SK-N-SH (cell line): ENCODE data around the gene APLP2. TPM values are rescaled to one million over a fixed set of nuclear protein-coding genes. Genes with fewer than 3 reads are reported as not detected.

Experiments used
- CTCF ChIA-PET: fragments of 300-600, 350-600 bp; formaldehyde crosslinking; extraction: SDS; loops from one replicate; lab custom pipeline; 2021; lab: Yijun Ruan, JAX
- POLR2A ChIA-PET: fragments of 350-600 bp; sonication (Branson Sonifier 250); formaldehyde crosslinking; extraction: SDS; loops from one replicate; lab custom pipeline; 2020; ENCODE audit warnings: antibody characterized with exemption, inconsistent platforms; lab: Yijun Ruan, JAX
- DNase-seq: peaks from one replicate; pipeline ENCODE4 v3.0.0; 2012
- H2AFZ ChIP-seq: fragments of 200-600 bp; sonication (generic); 2 replicates; pipeline ENCODE4 v1.8.1; 2016; ENCODE audit warnings: antibody characterized with exemption, mild to moderate bottlenecking, low read depth
- H3F3A ChIP-seq: fragments of 200-600 bp; sonication (generic); replicated peaks from 2 replicates; pipeline ENCODE3; 2016; ENCODE audit warnings: antibody characterized with exemption, mild to moderate bottlenecking; ENCODE audit not compliant: insufficient read depth
- H3K27ac ChIP-seq, 2 experiments: fragments of 200-500 bp in 1 of 2; fragments of 200-600 bp in 1 of 2; sonication (Bioruptor generic) in 1 of 2; sonication (generic), shearing (Covaris generic) in 1 of 2; 2 replicates each; pipeline versions ENCODE4 v1.5.1 to v1.6.1; 2014 to 2016; ENCODE audit warnings: low read depth in 2 of 2, inconsistent platforms in 1 of 2, low read length in 1 of 2, mild to moderate bottlenecking in 1 of 2, mixed read lengths in 1 of 2
- H3K27me3 ChIP-seq: fragments of 200-600 bp; sonication (generic), shearing (Covaris generic); 2 replicates; pipeline ENCODE4 v1.6.1; 2016; ENCODE audit warnings: mixed run types; ENCODE audit not compliant: insufficient read depth
- H3K36me3 ChIP-seq, 2 experiments: fragments of 200-500 bp in 1 of 2; fragments of 200-600 bp in 1 of 2; sonication (Bioruptor generic) in 1 of 2; sonication (generic) in 1 of 2; replicated peaks in 1 of 2; 2 replicates each; pipeline versions ENCODE3 to v1.5.1; 2014 to 2016; ENCODE audit warnings: low read length in 1 of 2, mild to moderate bottlenecking in 1 of 2; ENCODE audit not compliant: insufficient read depth in 2 of 2, control insufficient read depth in 1 of 2
- H3K4me1 ChIP-seq, 2 experiments: fragments of 200-500 bp in 1 of 2; fragments of 200-600 bp in 1 of 2; sonication (Bioruptor generic) in 1 of 2; sonication (generic), shearing (Covaris generic) in 1 of 2; 2 replicates each; pipeline versions ENCODE4 v1.5.1 to v1.6.1; 2014 to 2016; ENCODE audit warnings: low read depth in 1 of 2, low read length in 1 of 2, mixed run types in 1 of 2; ENCODE audit not compliant: insufficient read depth in 2 of 2, control insufficient read depth in 1 of 2
- H3K4me2 ChIP-seq: fragments of 200-600 bp; sonication (generic), shearing (Covaris generic); 2 replicates; pipeline ENCODE4 v1.6.1; 2017; ENCODE audit warnings: mixed run types
- H3K4me3 ChIP-seq, 2 experiments: fragments of 200-500 bp in 1 of 2; fragments of 200-600 bp in 1 of 2; sonication (Bioruptor generic) in 1 of 2; sonication (generic), shearing (Covaris generic) in 1 of 2; 2 replicates each; pipeline versions ENCODE4 v1.5.1 to v1.8.1; 2014 to 2016; ENCODE audit warnings: low read depth in 2 of 2, inconsistent platforms in 1 of 2, low read length in 1 of 2, mild to moderate bottlenecking in 1 of 2, mixed read lengths in 1 of 2, moderate library complexity in 1 of 2
- H3K79me2 ChIP-seq: fragments of 200-600 bp; sonication (generic); 2 replicates; pipeline ENCODE4 v1.8.1; 2017; ENCODE audit warnings: mild to moderate bottlenecking; ENCODE audit not compliant: insufficient read depth
- H3K9ac ChIP-seq: fragments of 200-600 bp; sonication (generic); 2 replicates; pipeline ENCODE4 v1.6.1; 2017; ENCODE audit warnings: mixed run types
- H3K9me2 ChIP-seq: fragments of 200-600 bp; sonication (generic); 2 replicates; pipeline ENCODE4 v1.6.1; 2017; ENCODE audit warnings: mixed run types
- H3K9me3 ChIP-seq: fragments of 200-600 bp; sonication (generic); 2 replicates; pipeline ENCODE4 v1.6.1; 2017; ENCODE audit warnings: mixed run types, mild to moderate bottlenecking, moderate library complexity
- H4K20me1 ChIP-seq: fragments of 200-600 bp; sonication (generic); 2 replicates; pipeline ENCODE4 v1.6.1; 2017; ENCODE audit warnings: mild to moderate bottlenecking, mixed run types; ENCODE audit not compliant: insufficient read depth
- CHD2 ChIP-seq: fragments of 150-350 bp; IDR thresholded peaks from 2 replicates; pipeline ENCODE4 v1.6.1; 2018; ENCODE audit warnings: low read length; ENCODE audit not compliant: partially characterized antibody
- EP300 ChIP-seq, 2 experiments: IDR thresholded peaks; 2 replicates each; pipeline versions ENCODE4 v1.4.0 to v1.6.1; 2012; ENCODE audit warnings: borderline replicate concordance in 1 of 2, low read depth in 1 of 2, low read length in 1 of 2
- EZH2phosphoT487 ChIP-seq: fragments of 200-600 bp; sonication (generic); IDR thresholded peaks from 2 replicates; pipeline ENCODE4 v1.6.1; 2017; ENCODE audit warnings: low read depth, mixed run types, mild to moderate bottlenecking, antibody characterized with exemption, moderate library complexity, borderline replicate concordance
- FOSL2 ChIP-seq: IDR thresholded peaks from 2 replicates; pipeline ENCODE4 v1.4.0; 2012; ENCODE audit warnings: low read depth, mild to moderate bottlenecking, moderate library complexity, borderline replicate concordance
- FOXJ3 ChIP-seq: sonication (generic); formaldehyde crosslinking; IDR thresholded peaks from 2 replicates; pipeline ENCODE4 v1.5.1; 2020; ENCODE audit warnings: mild to moderate bottlenecking, missing genetic modification reagents
- GATA2 ChIP-seq: sonication (generic); formaldehyde crosslinking; IDR thresholded peaks from 2 replicates; pipeline ENCODE4 v1.5.0; 2020; ENCODE audit warnings: mild to moderate bottlenecking, missing genetic modification reagents
- MXI1 ChIP-seq: IDR thresholded peaks from 2 replicates; pipeline ENCODE4 v1.6.1; 2012; ENCODE audit warnings: mild to moderate bottlenecking, low read depth, low read length, improper control_type of control experiment
- NFIC ChIP-seq: IDR thresholded peaks from 2 replicates; pipeline ENCODE4 v1.4.0; 2012; ENCODE audit warnings: borderline replicate concordance
- PBX3 ChIP-seq: IDR thresholded peaks from 2 replicates; pipeline ENCODE4; 2012
- RFX5 ChIP-seq: IDR thresholded peaks from 2 replicates; pipeline ENCODE4 v1.6.1; 2012; ENCODE audit warnings: mild to moderate bottlenecking, improper control_type of control experiment, low read length
- SMC3 ChIP-seq: IDR thresholded peaks from 2 replicates; pipeline ENCODE4 v1.6.1; 2012; ENCODE audit warnings: low read depth, low read length, improper control_type of control experiment
- TAF1 ChIP-seq: IDR thresholded peaks from 2 replicates; pipeline ENCODE4 v1.6.1; 2012; ENCODE audit warnings: low read depth, mild to moderate bottlenecking, low read length, moderate library complexity, borderline replicate concordance
- TCF12 ChIP-seq: IDR thresholded peaks from 2 replicates; pipeline ENCODE4 v1.4.0; 2012
- ZBTB33 ChIP-seq: IDR thresholded peaks from 2 replicates; pipeline ENCODE4 v1.4.0; 2012; ENCODE audit warnings: low read depth, borderline replicate concordance
- WGBS: methylation state at CpG from one replicate; pipeline ENCODE4 v1.1.6; 2017; ENCODE audit warnings: low lambda C conversion rate; 5-methylcytosine and 5-hydroxymethylcytosine counted together
- polyA plus RNA-seq, 3 experiments: library from polyadenylated mRNA; depleted of rRNA; stranded (reverse); fragments of >200 nt; gene quantifications; 2 replicates each; pipeline ENCODE4 v1.2.3, GENCODE V29; 2012
- TF ChIP-seq, protein P1 (sequence below): IDR thresholded peaks from 2 replicates; pipeline ENCODE4 v1.4.0; 2012; ENCODE audit warnings: low read depth, borderline replicate concordance
- TF ChIP-seq, protein P2 (sequence below): fragments of 150-350 bp; IDR thresholded peaks from 2 replicates; pipeline ENCODE4 v1.6.1; 2017; ENCODE audit warnings: antibody characterized with exemption, low read length, low read depth, borderline replicate concordance
- TF ChIP-seq, protein P3 (sequence below): IDR thresholded peaks from 2 replicates; pipeline ENCODE4 v1.4.0; 2012; ENCODE audit warnings: low read depth

Gene APLP2
- polyA plus RNA-seq, 1 of the 3 experiments (the other 2 are of a cell fraction): 424 TPM

DNA sequence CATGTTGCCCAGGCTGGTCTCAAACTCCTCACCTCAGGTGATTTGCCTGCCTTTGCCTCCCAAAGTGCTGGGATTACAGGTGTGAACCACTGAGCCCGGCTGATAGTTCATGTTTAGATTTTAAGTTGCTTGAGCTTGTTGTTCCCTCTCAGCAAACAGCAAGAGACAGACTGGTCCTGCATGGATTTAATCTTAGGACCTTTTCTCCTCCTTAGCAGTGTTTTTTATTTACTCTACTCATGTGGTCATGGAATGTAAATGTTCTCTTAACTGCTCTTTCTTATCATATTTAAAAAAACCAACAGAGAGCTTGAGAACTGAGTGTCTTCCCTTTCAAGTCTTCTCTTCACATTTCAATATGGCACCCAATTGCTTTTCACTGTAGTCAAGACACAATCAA lies 44.3 kb upstream of the APLP2 start:
- DNase-seq: no peak
- Histone ChIP-seq H3K4me1 (peaks cover 0 to 16% of the 10 kb centered on the region in 2 experiments; a peak in 2 of 4 replicates), H3K27ac (peak overlapping the region in 1 of 2 experiments; percentile 75; a peak in 1 of 4 replicates), H3K79me2 (no peaks in the 10 kb centered on the region), H3F3A (peaks cover 30% of the 10 kb centered on the region), H2AFZ (peak overlapping the region; percentile 30; the same call in 1 of the 2 replicates), H3K4me2 (no peak overlapping the region), H3K4me3 (no peak overlapping the region), H3K9me2 (no peaks in the 10 kb centered on the region), H4K20me1 (no peaks in the 10 kb centered on the region), H3K36me3 (no peaks in the 10 kb centered on the region), H3K27me3 (no peaks in the 10 kb centered on the region), H3K9ac (no peak overlapping the region), H3K9me3 (no peaks in the 10 kb centered on the region)
- TF ChIP-seq SMC3 (no peak), MXI1 (no peak), FOSL2 (no peak), EZH2phosphoT487 (no peak), NFIC (no peak)
- CTCF ChIA-PET: interaction anchor here (1.2 kb wide), 1 partner anchor 10 kb away, joined by 3 read pairs; no protein-coding TSS in a partner anchor
- no CpG with 5 or more reads among the region's 1 CpG for WGBS
- POLR2A ChIA-PET: no interaction called here

DNA sequence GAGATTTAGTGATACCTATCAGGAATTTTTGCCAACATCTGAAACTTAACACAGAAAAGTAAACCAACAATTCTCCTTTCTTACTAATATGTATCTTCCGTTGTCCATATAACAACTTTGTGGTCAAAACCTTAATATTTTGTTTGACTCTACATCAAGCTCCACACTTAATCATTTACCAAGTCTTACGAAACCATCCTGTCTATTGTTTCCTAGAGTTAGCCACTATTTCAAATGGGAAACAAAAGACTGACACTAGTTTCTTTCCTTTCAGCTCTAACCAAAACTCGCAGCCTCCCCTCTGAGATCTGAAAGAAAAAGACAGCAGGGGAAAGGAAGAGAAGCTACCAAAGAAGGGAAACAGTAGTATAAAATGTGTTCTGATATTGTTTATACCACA lies 40.6 kb upstream of the APLP2 start:
- peaks cover 0 to 7% of the 10 kb centered on the region in 2 experiments; a peak in 2 of 4 replicates for H3K4me1 ChIP-seq
- no peaks in the 10 kb centered on the region for H4K20me1 ChIP-seq
- H3K9me2 ChIP-seq: no peaks in the 10 kb centered on the region
- 91% methylated on average over 3 of the region's 3 CpGs for WGBS
- H3F3A ChIP-seq: peaks cover 15% of the 10 kb centered on the region
- H3K9ac ChIP-seq: no peak overlapping the region
- no peaks in the 10 kb centered on the region for H3K79me2 ChIP-seq
- H3K27me3 ChIP-seq: no peaks in the 10 kb centered on the region
- POLR2A ChIA-PET: no interaction called here
- H3K27ac ChIP-seq: no peak overlapping the region
- H3K4me3 ChIP-seq: no peak overlapping the region
- no peak for DNase-seq
- TF ChIP-seq RFX5 (no peak), SMC3 (no peak)
- TF ChIP-seq, protein P1, sequence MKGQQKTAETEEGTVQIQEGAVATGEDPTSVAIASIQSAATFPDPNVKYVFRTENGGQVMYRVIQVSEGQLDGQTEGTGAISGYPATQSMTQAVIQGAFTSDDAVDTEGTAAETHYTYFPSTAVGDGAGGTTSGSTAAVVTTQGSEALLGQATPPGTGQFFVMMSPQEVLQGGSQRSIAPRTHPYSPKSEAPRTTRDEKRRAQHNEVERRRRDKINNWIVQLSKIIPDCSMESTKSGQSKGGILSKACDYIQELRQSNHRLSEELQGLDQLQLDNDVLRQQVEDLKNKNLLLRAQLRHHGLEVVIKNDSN: no peak
- H3K36me3 ChIP-seq: no peaks in the 10 kb centered on the region
- no peaks in the 10 kb centered on the region for H3K9me3 ChIP-seq
- H2AFZ ChIP-seq: no peak overlapping the region
- H3K4me2 ChIP-seq: no peak overlapping the region
- CTCF ChIA-PET: no interaction called here

- Histone ChIP-seq H3K79me2 (no peaks in the 10 kb centered on the region), H3K4me3 (no peak overlapping the region), H3K27me3 (no peaks in the 10 kb centered on the region), H2AFZ (no peak overlapping the region), H3K4me1 (no peaks in the 10 kb centered on the region; a peak in 1 of 4 replicates), H3K9ac (no peak overlapping the region), H3K4me2 (no peak overlapping the region), H3K9me2 (no peaks in the 10 kb centered on the region), H4K20me1 (no peaks in the 10 kb centered on the region), H3K27ac (no peak overlapping the region), H3F3A (peaks cover 11% of the 10 kb centered on the region), H3K36me3 (no peaks in the 10 kb centered on the region), H3K9me3 (no peaks in the 10 kb centered on the region)
- DNase-seq: no peak
- no CpG with 5 or more reads among the region's 1 CpG for whole genome bisulfite sequencing
- POLR2A ChIA-PET: no interaction called here
- CTCF ChIA-PET: interaction anchor here (1.6 kb wide), 1 partner anchor 9 kb away, joined by 3 read pairs; no protein-coding TSS in a partner anchor
- no peak for TF ChIP-seq ZBTB33
- TF ChIP-seq PBX3: no peak
- TF ChIP-seq, protein P2, sequence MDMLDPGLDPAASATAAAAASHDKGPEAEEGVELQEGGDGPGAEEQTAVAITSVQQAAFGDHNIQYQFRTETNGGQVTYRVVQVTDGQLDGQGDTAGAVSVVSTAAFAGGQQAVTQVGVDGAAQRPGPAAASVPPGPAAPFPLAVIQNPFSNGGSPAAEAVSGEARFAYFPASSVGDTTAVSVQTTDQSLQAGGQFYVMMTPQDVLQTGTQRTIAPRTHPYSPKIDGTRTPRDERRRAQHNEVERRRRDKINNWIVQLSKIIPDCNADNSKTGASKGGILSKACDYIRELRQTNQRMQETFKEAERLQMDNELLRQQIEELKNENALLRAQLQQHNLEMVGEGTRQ: no peak
- no peak for TF ChIP-seq FOXJ3 (CRISPR knock-in tag)
- no peak for TF ChIP-seq GATA2 (CRISPR knock-in tag)
- no peak for TF ChIP-seq TCF12
- TF ChIP-seq CHD2: no peak
- TF ChIP-seq EP300 (IDR thresholded peaks at IDR 0.05; ENCODE audit: borderline replicate concordance in 1 of 2, low read depth in 1 of 2, low read length in 1 of 2): no peak
- no peak for TF ChIP-seq TAF1
- no peak for TF ChIP-seq EZH2phosphoT487
- TF ChIP-seq, protein P3, sequence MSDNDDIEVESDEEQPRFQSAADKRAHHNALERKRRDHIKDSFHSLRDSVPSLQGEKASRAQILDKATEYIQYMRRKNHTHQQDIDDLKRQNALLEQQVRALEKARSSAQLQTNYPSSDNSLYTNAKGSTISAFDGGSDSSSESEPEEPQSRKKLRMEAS: no peak
Observed at GRCh38 chr11:130031056-130031455, 38.6 kb upstream of the APLP2 start.
